ENCODE data around the gene SLC16A1.

The SLC16A1 gene

GRCh38 chr1:112973788-112974187, 17.8 kb upstream of the SLC16A1 start:
- no peak for DNase-seq (ENCODE audit: low spot score)
- H3K23ac ChIP-seq (ENCODE audit: low read depth, low read length, poor library complexity): no peak overlapping the region
- no peaks in the 10 kb centered on the region for H3K79me1 ChIP-seq (ENCODE audit: low read depth, low read length)
- no peak overlapping the region for H3K4me2 ChIP-seq (ENCODE audit: insufficient read depth, low read length, poor library complexity, severe bottlenecking)
- H2BK15ac ChIP-seq (ENCODE audit: low read length): no peak overlapping the region
- no peaks in the 10 kb centered on the region for H3K9me3 ChIP-seq (replicated peaks in 1 of 2; ENCODE audit: control insufficient read depth in 2 of 2, insufficient read depth in 1 of 2, low read depth in 1 of 2, low read length in 2 of 2)
- no peak overlapping the region for H2BK12ac ChIP-seq (ENCODE audit: low read length)
- H3K27ac ChIP-seq (replicated peaks; ENCODE audit: low read length): no peak overlapping the region
- H3K18ac ChIP-seq (ENCODE audit: low read length): no peak overlapping the region
- H3K4ac ChIP-seq (ENCODE audit: low read length): no peak overlapping the region
- H2AK5ac ChIP-seq (ENCODE audit: low read depth, low read length): no peak overlapping the region
- H3K9ac ChIP-seq (ENCODE audit: low read depth, low read length, poor library complexity): no peak overlapping the region
- H3K4me1 ChIP-seq (ENCODE audit: control insufficient read depth in 2 of 2, insufficient read depth in 1 of 2, low read depth in 1 of 2, low read length in 2 of 2): no peaks in the 10 kb centered on the region
- WGBS, 2 donors (ENCODE audit: extremely low coverage in 2 of 2, insufficient read length in 2 of 2, insufficient replicate concordance in 1 of 2): no CpG with 5 or more reads among the region's 1 CpG
- H3K14ac ChIP-seq (ENCODE audit: low read length): no peak overlapping the region
- no peak overlapping the region for H4K8ac ChIP-seq (ENCODE audit: low read depth, low read length)
- peaks cover 0 to 32% of the 10 kb centered on the region in 2 donors for H3K36me3 ChIP-seq (replicated peaks in 1 of 2; ENCODE audit: control insufficient read depth in 2 of 2, insufficient read depth in 2 of 2, low read length in 2 of 2)
- H3K27me3 ChIP-seq (ENCODE audit: control insufficient read depth in 3 of 3, insufficient read depth in 3 of 3, low read depth in 1 of 3, low read length in 3 of 3): no peaks in the 10 kb centered on the region
- H2BK120ac ChIP-seq (ENCODE audit: low read depth, low read length): no peak overlapping the region
- H2AFZ ChIP-seq (ENCODE audit: low read length): no peak overlapping the region
- H2BK5ac ChIP-seq (ENCODE audit: low read length): no peak overlapping the region
- no peak overlapping the region for H4K91ac ChIP-seq (ENCODE audit: low read depth, low read length, poor library complexity)
- H3K4me3 ChIP-seq (ENCODE audit: low read length in 2 of 2): no peak overlapping the region

- H3K27ac ChIP-seq (replicated peaks; ENCODE audit: low read length): no peak overlapping the region
- WGBS, 2 donors (ENCODE audit: extremely low coverage in 2 of 2, insufficient read length in 2 of 2, insufficient replicate concordance in 1 of 2): no CpG with 5 or more reads among the region's 1 CpG
- no peak overlapping the region for H4K91ac ChIP-seq (ENCODE audit: low read depth, low read length, poor library complexity)
Measured at GRCh38 chr1:112971006-112971405, 15.0 kb upstream of the SLC16A1 start.

GRCh38 chr1:112964347-112964746, 8.4 kb upstream of the SLC16A1 start:
- WGBS, 2 donors (ENCODE audit: extremely low coverage in 2 of 2, insufficient read length in 2 of 2, insufficient replicate concordance in 1 of 2): no CpG with 5 or more reads among the region's 4 CpGs
- Histone ChIP-seq H3K36me3 (replicated peaks in 1 of 2; ENCODE audit: control insufficient read depth in 2 of 2, insufficient read depth in 2 of 2, low read length in 2 of 2) (peaks cover 8 to 81% of the 10 kb centered on the region in 2 donors), H3K14ac (ENCODE audit: low read length) (no peak overlapping the region), H4K91ac (ENCODE audit: low read depth, low read length, poor library complexity) (no peak overlapping the region), H2AK5ac (ENCODE audit: low read depth, low read length) (no peak overlapping the region), H3K9ac (ENCODE audit: low read depth, low read length, poor library complexity) (no peak overlapping the region), H3K4ac (ENCODE audit: low read length) (no peak overlapping the region), H3K18ac (ENCODE audit: low read length) (no peak overlapping the region), H4K8ac (ENCODE audit: low read depth, low read length) (no peak overlapping the region), H2AFZ (ENCODE audit: low read length) (no peak overlapping the region), H3K23ac (ENCODE audit: low read depth, low read length, poor library complexity) (no peak overlapping the region), H2BK5ac (ENCODE audit: low read length) (no peak overlapping the region), H2BK12ac (ENCODE audit: low read length) (no peak overlapping the region), H3K4me3 (ENCODE audit: low read length in 2 of 2) (no peak overlapping the region), H3K4me2 (ENCODE audit: insufficient read depth, low read length, poor library complexity, severe bottlenecking) (no peak overlapping the region), H3K9me3 (replicated peaks in 1 of 2; ENCODE audit: control insufficient read depth in 2 of 2, insufficient read depth in 1 of 2, low read depth in 1 of 2, low read length in 2 of 2) (peaks cover 0 to 3% of the 10 kb centered on the region in 2 donors), H3K27ac (replicated peaks; ENCODE audit: low read length) (no peak overlapping the region), H3K79me1 (ENCODE audit: low read depth, low read length) (no peaks in the 10 kb centered on the region), H2BK120ac (ENCODE audit: low read depth, low read length) (no peak overlapping the region), H3K4me1 (ENCODE audit: control insufficient read depth in 2 of 2, insufficient read depth in 1 of 2, low read depth in 1 of 2, low read length in 2 of 2) (no peaks in the 10 kb centered on the region), H3K27me3 (ENCODE audit: control insufficient read depth in 3 of 3, insufficient read depth in 3 of 3, low read depth in 1 of 3, low read length in 3 of 3) (no peaks in the 10 kb centered on the region), H2BK15ac (ENCODE audit: low read length) (no peak overlapping the region)
- DNase-seq (ENCODE audit: low spot score): no peak

More at GRCh38 chr1:112971006-112971405, 15.0 kb upstream of the SLC16A1 start:
- no peak overlapping the region for H2BK120ac ChIP-seq (ENCODE audit: low read depth, low read length)
- H3K9me3 ChIP-seq (replicated peaks in 1 of 2; ENCODE audit: control insufficient read depth in 2 of 2, insufficient read depth in 1 of 2, low read depth in 1 of 2, low read length in 2 of 2): no peaks in the 10 kb centered on the region
- DNase-seq (ENCODE audit: low spot score): no peak
- no peak overlapping the region for H3K18ac ChIP-seq (ENCODE audit: low read length)
- no peak overlapping the region for H3K9ac ChIP-seq (ENCODE audit: low read depth, low read length, poor library complexity)
- H2BK5ac ChIP-seq (ENCODE audit: low read length): no peak overlapping the region
- H3K4ac ChIP-seq (ENCODE audit: low read length): no peak overlapping the region
- no peak overlapping the region for H2AFZ ChIP-seq (ENCODE audit: low read length)
- no peak overlapping the region for H4K8ac ChIP-seq (ENCODE audit: low read depth, low read length)
- H3K14ac ChIP-seq (ENCODE audit: low read length): no peak overlapping the region
- no peak overlapping the region for H2BK15ac ChIP-seq (ENCODE audit: low read length)
- H3K23ac ChIP-seq (ENCODE audit: low read depth, low read length, poor library complexity): no peak overlapping the region
- no peaks in the 10 kb centered on the region for H3K27me3 ChIP-seq (ENCODE audit: control insufficient read depth in 3 of 3, insufficient read depth in 3 of 3, low read depth in 1 of 3, low read length in 3 of 3)
- H3K4me1 ChIP-seq (ENCODE audit: control insufficient read depth in 2 of 2, insufficient read depth in 1 of 2, low read depth in 1 of 2, low read length in 2 of 2): no peaks in the 10 kb centered on the region
- no peak overlapping the region for H3K4me3 ChIP-seq (ENCODE audit: low read length in 2 of 2)
- H3K36me3 ChIP-seq (replicated peaks in 1 of 2; ENCODE audit: control insufficient read depth in 2 of 2, insufficient read depth in 2 of 2, low read length in 2 of 2): peaks cover 7 to 50% of the 10 kb centered on the region in 2 donors
- no peak overlapping the region for H3K4me2 ChIP-seq (ENCODE audit: insufficient read depth, low read length, poor library complexity, severe bottlenecking)
- no peaks in the 10 kb centered on the region for H3K79me1 ChIP-seq (ENCODE audit: low read depth, low read length)
- H2BK12ac ChIP-seq (ENCODE audit: low read length): no peak overlapping the region
- no peak overlapping the region for H2AK5ac ChIP-seq (ENCODE audit: low read depth, low read length)

- Histone ChIP-seq H3K9ac (ENCODE audit: low read depth, low read length, poor library complexity) (no peak overlapping the region), H3K36me3 (replicated peaks in 1 of 2; ENCODE audit: control insufficient read depth in 2 of 2, insufficient read depth in 2 of 2, low read length in 2 of 2) (peaks cover 2 to 53% of the 10 kb centered on the region in 2 donors), H3K23ac (ENCODE audit: low read depth, low read length, poor library complexity) (no peak overlapping the region), H2AFZ (ENCODE audit: low read length) (no peak overlapping the region), H3K4me1 (ENCODE audit: control insufficient read depth in 2 of 2, insufficient read depth in 1 of 2, low read depth in 1 of 2, low read length in 2 of 2) (peaks cover 0 to 4% of the 10 kb centered on the region in 2 donors), H3K4me3 (ENCODE audit: low read length in 2 of 2) (no peak overlapping the region), H2BK12ac (ENCODE audit: low read length) (no peak overlapping the region), H3K4me2 (ENCODE audit: insufficient read depth, low read length, poor library complexity, severe bottlenecking) (no peak overlapping the region), H3K14ac (ENCODE audit: low read length) (no peak overlapping the region), H3K18ac (ENCODE audit: low read length) (no peak overlapping the region), H2AK5ac (ENCODE audit: low read depth, low read length) (no peak overlapping the region), H4K91ac (ENCODE audit: low read depth, low read length, poor library complexity) (no peak overlapping the region), H4K8ac (ENCODE audit: low read depth, low read length) (no peak overlapping the region), H2BK120ac (ENCODE audit: low read depth, low read length) (no peak overlapping the region), H3K9me3 (replicated peaks in 1 of 2; ENCODE audit: control insufficient read depth in 2 of 2, insufficient read depth in 1 of 2, low read depth in 1 of 2, low read length in 2 of 2) (peaks cover 0 to 3% of the 10 kb centered on the region in 2 donors), H3K27ac (replicated peaks; ENCODE audit: low read length) (no peak overlapping the region), H3K79me1 (ENCODE audit: low read depth, low read length) (no peaks in the 10 kb centered on the region), H3K27me3 (ENCODE audit: control insufficient read depth in 3 of 3, insufficient read depth in 3 of 3, low read depth in 1 of 3, low read length in 3 of 3) (no peaks in the 10 kb centered on the region), H3K4ac (ENCODE audit: low read length) (no peak overlapping the region), H2BK5ac (ENCODE audit: low read length) (no peak overlapping the region), H2BK15ac (ENCODE audit: low read length) (no peak overlapping the region)
- WGBS, 2 donors (ENCODE audit: extremely low coverage in 2 of 2, insufficient read length in 2 of 2, insufficient replicate concordance in 1 of 2): no CpG with 5 or more reads among the region's 4 CpGs
- DNase-seq (ENCODE audit: low spot score): no peak
Measured at GRCh38 chr1:112961072-112961471, 5.1 kb upstream of the SLC16A1 start.

Measured in neuronal stem cell (in vitro differentiated cells).